Trophoblast cell (in vitro differentiated cells and primary cell): ENCODE data around the gene GBF1.

ENCODE experiments used
- DNase-seq, 2 donors: peaks; one replicate each; pipeline ENCODE4 v3.0.0-alpha.2; 2016
- H2AFZ ChIP-seq: 2 replicates; pipeline ENCODE4 v1.6.1; 2013; ENCODE audit warnings: low read length, moderate library complexity, mild to moderate bottlenecking; ENCODE audit not compliant: insufficient read depth, poor library complexity
- H2AK5ac ChIP-seq: 2 replicates; pipeline ENCODE4 v1.6.1; 2013; ENCODE audit warnings: mild to moderate bottlenecking, low read length
- H2BK120ac ChIP-seq: 2 replicates; pipeline ENCODE4 v1.6.1; 2013; ENCODE audit warnings: low read length, mild to moderate bottlenecking, moderate library complexity; ENCODE audit not compliant: insufficient read depth, poor library complexity
- H2BK12ac ChIP-seq: 2 replicates; pipeline ENCODE4 v1.6.1; 2013; ENCODE audit warnings: mild to moderate bottlenecking, low read length, moderate library complexity
- H2BK5ac ChIP-seq: 2 replicates; pipeline ENCODE4 v1.6.1; 2013; ENCODE audit warnings: low read length, low read depth, moderate library complexity, mild to moderate bottlenecking; ENCODE audit not compliant: poor library complexity
- H3K14ac ChIP-seq: 2 replicates; pipeline ENCODE4 v1.6.1; 2013; ENCODE audit warnings: mild to moderate bottlenecking, low read length
- H3K18ac ChIP-seq: 2 replicates; pipeline ENCODE4 v1.6.1; 2013; ENCODE audit warnings: mild to moderate bottlenecking, low read length
- H3K23ac ChIP-seq: 2 replicates; pipeline ENCODE4 v1.6.1; 2013; ENCODE audit warnings: low read length
- H3K27ac ChIP-seq: 2 replicates; pipeline ENCODE4 v1.5.1; 2013; ENCODE audit warnings: low read depth, mild to moderate bottlenecking, inconsistent platforms, low read length, moderate library complexity
- H3K27me3 ChIP-seq: 2 replicates; pipeline ENCODE4 v1.6.1; 2013; ENCODE audit warnings: inconsistent platforms, mild to moderate bottlenecking, low read length, moderate library complexity; ENCODE audit not compliant: insufficient read depth
- H3K36me3 ChIP-seq, 2 experiments: 1 replicate in 1 of 2; 2 replicates in 1 of 2; pipeline ENCODE4 v1.6.1; 2013; ENCODE audit warnings: low read length in 2 of 2, mild to moderate bottlenecking in 2 of 2, moderate library complexity in 1 of 2; ENCODE audit not compliant: insufficient read depth in 2 of 2, control insufficient read depth in 1 of 2
- H3K4ac ChIP-seq: 2 replicates; pipeline ENCODE4 v1.6.1; 2013; ENCODE audit warnings: low read depth, mild to moderate bottlenecking, low read length, moderate library complexity
- H3K4me1 ChIP-seq, 2 experiments: 1 replicate in 1 of 2; 2 replicates in 1 of 2; pipeline ENCODE4 v1.6.1; 2013; ENCODE audit warnings: low read length in 2 of 2, mild to moderate bottlenecking in 2 of 2, moderate library complexity in 1 of 2; ENCODE audit not compliant: insufficient read depth in 2 of 2, control insufficient read depth in 1 of 2
- H3K4me2 ChIP-seq: 2 replicates; pipeline ENCODE4 v1.6.1; 2013; ENCODE audit warnings: inconsistent platforms, mild to moderate bottlenecking, low read length, moderate library complexity
- H3K4me3 ChIP-seq: 2 replicates; pipeline ENCODE4 v1.5.1; 2013; ENCODE audit warnings: mild to moderate bottlenecking, low read depth, low read length, inconsistent platforms
- H3K79me1 ChIP-seq: one replicate; pipeline ENCODE4 v1.6.1; 2013; ENCODE audit warnings: low read length
- H3K79me2 ChIP-seq: 2 replicates; pipeline ENCODE4 v1.6.1; 2013; ENCODE audit warnings: low read length, mild to moderate bottlenecking; ENCODE audit not compliant: control insufficient read depth, insufficient read depth, poor library complexity
- H3K9ac ChIP-seq: 2 replicates; pipeline ENCODE4 v1.6.1; 2013; ENCODE audit warnings: mild to moderate bottlenecking, low read length
- H3K9me3 ChIP-seq: 2 replicates; pipeline ENCODE4 v1.6.1; 2013; ENCODE audit warnings: low read depth, mild to moderate bottlenecking, control low read depth, inconsistent platforms, low read length; ENCODE audit not compliant: insufficient read depth
- H4K12ac ChIP-seq: 2 replicates; pipeline ENCODE4 v1.6.1; 2013; ENCODE audit warnings: low read depth, mild to moderate bottlenecking, low read length, moderate library complexity
- H4K8ac ChIP-seq: 2 replicates; pipeline ENCODE4 v1.6.1; 2013; ENCODE audit warnings: low read depth, mild to moderate bottlenecking, low read length, moderate library complexity
- H4K91ac ChIP-seq: one replicate; pipeline ENCODE4 v1.6.1; 2013; ENCODE audit warnings: low read depth, mild to moderate bottlenecking, low read length, moderate library complexity
- WGBS: extraction: QIAGEN DNeasy Blood & Tissue Kit; methylation state at CpG from one replicate; pipeline ENCODE4 v1.1.7; 2013; ENCODE audit warnings: missing lambda C conversion rate; ENCODE audit not compliant: insufficient read length, insufficient coverage; ENCODE audit errors: extremely low coverage; 5-methylcytosine and 5-hydroxymethylcytosine counted together

The GBF1 gene

DNA sequence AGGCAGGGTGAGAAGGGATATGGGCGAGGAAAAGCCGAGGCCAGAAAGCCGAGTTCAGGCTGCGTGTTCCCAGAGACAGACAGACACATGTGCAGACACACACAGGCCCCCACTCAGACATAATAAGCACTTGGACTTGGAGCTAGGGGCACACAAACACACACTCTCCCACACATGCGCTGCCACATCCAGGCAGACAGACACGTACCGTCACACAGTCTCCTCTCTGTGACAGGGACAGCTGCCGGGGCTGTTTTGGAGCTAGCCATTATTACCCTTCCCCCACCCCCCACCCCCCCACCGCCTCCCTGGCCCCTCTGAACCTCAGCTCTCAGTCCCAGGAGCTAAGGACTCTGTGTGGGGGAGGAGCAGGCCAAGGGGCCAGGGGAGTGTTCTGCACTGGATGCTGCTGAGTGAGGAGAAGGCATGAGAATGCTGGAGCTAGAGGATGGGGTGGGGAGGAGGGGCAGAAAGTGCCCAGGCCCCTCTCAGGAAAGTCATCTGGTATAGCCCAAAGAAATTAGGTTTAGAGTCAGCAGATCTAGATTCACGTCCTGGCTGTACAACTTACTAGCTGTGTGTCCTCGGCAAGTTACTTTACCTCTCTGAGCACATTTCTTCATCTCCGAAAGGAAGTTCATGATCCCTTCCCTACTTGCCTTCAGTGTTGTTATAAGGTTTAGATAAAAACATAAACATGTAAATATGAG, 10.3 kb upstream of the GBF1 start:
- no peak overlapping the region for H2BK12ac ChIP-seq
- H3K9ac ChIP-seq, result no peak overlapping the region
- peaks cover 2% of the 10 kb centered on the region for H3K9me3 ChIP-seq
- no peak overlapping the region for H2AK5ac ChIP-seq
- no peak overlapping the region for H3K18ac ChIP-seq
- H2BK120ac ChIP-seq, result no peak overlapping the region
- H3K79me2 ChIP-seq, result no peaks in the 10 kb centered on the region
- peak overlapping the region; percentile 9 for H3K4me3 ChIP-seq
- no peak overlapping the region for H4K12ac ChIP-seq
- no peak overlapping the region for H3K23ac ChIP-seq
- no peak overlapping the region for H2BK5ac ChIP-seq
- H3K4me2 ChIP-seq, result no peak overlapping the region
- H3K36me3 ChIP-seq, result no peaks in the 10 kb centered on the region
- DNase-seq, result no peak
- H2AFZ ChIP-seq, result no peak overlapping the region
- no peak overlapping the region for H4K8ac ChIP-seq
- H3K4ac ChIP-seq, result no peak overlapping the region
- no peak overlapping the region for H4K91ac ChIP-seq
- H3K79me1 ChIP-seq, result no peaks in the 10 kb centered on the region
- peaks cover 48% of the 10 kb centered on the region for H3K27me3 ChIP-seq
- no CpG with 5 or more reads among the region's 12 CpGs for WGBS
- H3K27ac ChIP-seq, result no peak overlapping the region
- H3K14ac ChIP-seq, result no peak overlapping the region
- H3K4me1 ChIP-seq, result peaks cover 12 to 15% of the 10 kb centered on the region in 2 experiments

DNA sequence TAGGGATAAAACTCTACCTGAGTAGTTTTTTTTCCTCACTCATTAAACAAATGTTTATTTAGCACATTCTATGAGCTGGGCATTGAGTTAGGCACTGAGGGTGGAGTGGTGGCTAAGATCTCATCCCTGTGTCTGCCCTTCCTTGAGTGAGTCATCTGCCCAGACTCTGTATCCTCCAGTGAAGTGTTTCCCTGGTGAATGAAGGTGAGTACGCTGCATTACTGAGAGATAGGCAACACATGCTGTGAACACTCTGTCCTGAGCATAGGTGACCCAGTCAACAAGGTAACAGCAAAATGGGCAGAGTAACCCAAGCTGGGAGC, 9.8 kb upstream of the GBF1 start:
- Histone ChIP-seq H3K9me3 (peaks cover 1% of the 10 kb centered on the region), H4K8ac (no peak overlapping the region), H3K23ac (no peak overlapping the region), H2BK5ac (no peak overlapping the region), H3K14ac (no peak overlapping the region), H4K12ac (no peak overlapping the region), H3K4me3 (no peak overlapping the region), H3K79me1 (no peaks in the 10 kb centered on the region), H2AFZ (no peak overlapping the region), H3K79me2 (no peaks in the 10 kb centered on the region), H3K4me1 (peaks cover 7 to 11% of the 10 kb centered on the region in 2 experiments), H3K36me3 (no peaks in the 10 kb centered on the region), H2BK12ac (no peak overlapping the region), H3K27ac (no peak overlapping the region), H3K18ac (no peak overlapping the region), H2BK120ac (no peak overlapping the region), H4K91ac (no peak overlapping the region), H3K9ac (no peak overlapping the region), H3K4ac (no peak overlapping the region), H3K27me3 (peaks cover 48% of the 10 kb centered on the region), H2AK5ac (no peak overlapping the region), H3K4me2 (no peak overlapping the region)
- WGBS, result no CpG with 5 or more reads among the region's 1 CpG
- DNase-seq, result no peak

DNA sequence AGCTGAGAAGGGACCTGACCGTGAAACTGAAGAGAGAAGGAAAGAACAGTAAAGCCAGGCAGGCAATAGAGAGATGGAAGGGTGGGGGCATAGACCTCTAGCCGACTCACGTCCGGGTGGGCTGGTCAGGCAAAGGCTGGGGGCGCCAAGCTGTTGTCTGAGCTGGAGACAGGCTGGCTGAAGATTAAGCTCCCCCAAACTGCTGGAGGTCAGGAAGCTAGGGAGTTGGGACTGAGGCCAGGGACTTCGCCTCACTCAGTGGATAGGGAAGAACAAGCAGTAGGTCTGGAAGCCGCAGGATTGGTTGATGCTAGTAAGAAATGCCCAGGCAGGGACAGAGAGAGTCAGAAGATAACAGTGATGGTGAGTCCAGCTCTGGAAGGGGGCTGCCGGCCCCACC, 9.3 kb upstream of the GBF1 start:
- no peaks in the 10 kb centered on the region for H3K79me2 ChIP-seq
- no peak overlapping the region for H3K18ac ChIP-seq
- no peak overlapping the region for H3K23ac ChIP-seq
- H2AFZ ChIP-seq, result no peak overlapping the region
- no peak overlapping the region for H3K27ac ChIP-seq
- no peaks in the 10 kb centered on the region for H3K36me3 ChIP-seq
- no peak overlapping the region for H3K14ac ChIP-seq
- H2BK12ac ChIP-seq, result no peak overlapping the region
- no CpG with 5 or more reads among the region's 8 CpGs for WGBS
- peaks cover 3% of the 10 kb centered on the region for H3K9me3 ChIP-seq
- H3K4me3 ChIP-seq, result no peak overlapping the region
- no peak overlapping the region for H4K8ac ChIP-seq
- no peak overlapping the region for H3K4ac ChIP-seq
- H3K79me1 ChIP-seq, result no peaks in the 10 kb centered on the region
- H3K4me2 ChIP-seq, result no peak overlapping the region
- H2BK5ac ChIP-seq, result no peak overlapping the region
- DNase-seq, result no peak
- H3K9ac ChIP-seq, result no peak overlapping the region
- H4K91ac ChIP-seq, result no peak overlapping the region
- no peak overlapping the region for H2AK5ac ChIP-seq
- H3K27me3 ChIP-seq, result peaks cover 48% of the 10 kb centered on the region
- peaks cover 6 to 8% of the 10 kb centered on the region in 2 experiments for H3K4me1 ChIP-seq
- no peak overlapping the region for H2BK120ac ChIP-seq
- H4K12ac ChIP-seq, result no peak overlapping the region

DNA sequence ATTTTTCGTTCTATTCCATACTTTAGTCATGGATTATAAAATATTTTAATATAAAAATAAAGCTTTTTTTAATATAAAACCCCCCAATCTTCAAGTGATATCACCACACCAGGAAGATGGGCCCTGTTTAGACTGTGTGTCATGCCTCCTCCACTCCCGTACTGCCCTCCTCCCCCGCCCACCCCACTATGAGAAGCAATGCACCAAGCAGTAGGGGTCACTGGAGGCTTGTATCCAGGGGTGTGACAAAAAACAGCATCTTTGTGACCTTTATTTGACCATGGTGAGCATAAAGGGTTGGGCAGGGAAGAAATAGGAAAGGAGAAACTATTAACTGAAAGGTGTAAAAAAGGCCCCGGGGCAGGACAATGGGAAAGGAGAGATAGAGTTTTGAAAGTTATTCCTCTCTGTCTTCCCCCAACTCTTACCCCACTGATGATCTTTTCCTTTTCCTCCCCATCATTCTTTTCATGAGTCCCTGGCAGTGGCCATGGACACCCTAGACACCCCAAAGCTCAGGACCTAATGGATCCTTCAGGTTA, 7.5 kb upstream of the GBF1 start:
- peaks cover 0 to 8% of the 10 kb centered on the region in 2 experiments for H3K4me1 ChIP-seq
- no peak overlapping the region for H3K18ac ChIP-seq
- H3K4me3 ChIP-seq, result no peak overlapping the region
- DNase-seq, result no peak
- H3K27ac ChIP-seq, result no peak overlapping the region
- H2BK5ac ChIP-seq, result no peak overlapping the region
- no peak overlapping the region for H3K4me2 ChIP-seq
- H4K8ac ChIP-seq, result no peak overlapping the region
- no peak overlapping the region for H3K23ac ChIP-seq
- H3K4ac ChIP-seq, result no peak overlapping the region
- H2BK120ac ChIP-seq, result no peak overlapping the region
- H3K9ac ChIP-seq, result no peak overlapping the region
- H3K36me3 ChIP-seq, result no peaks in the 10 kb centered on the region
- H3K27me3 ChIP-seq, result peaks cover 43% of the 10 kb centered on the region
- no peak overlapping the region for H2AFZ ChIP-seq
- no peak overlapping the region for H4K91ac ChIP-seq
- H3K14ac ChIP-seq, result no peak overlapping the region
- H2BK12ac ChIP-seq, result no peak overlapping the region
- H3K79me1 ChIP-seq, result no peaks in the 10 kb centered on the region
- no peaks in the 10 kb centered on the region for H3K79me2 ChIP-seq
- H2AK5ac ChIP-seq, result no peak overlapping the region
- WGBS, result no CpG with 5 or more reads among the region's 4 CpGs
- H3K9me3 ChIP-seq, result peaks cover 6% of the 10 kb centered on the region
- H4K12ac ChIP-seq, result no peak overlapping the region
